ENCODE results near the gene PRIM1. TPM values are rescaled to one million over a fixed set of nuclear protein-coding genes. Genes with fewer than 3 reads are reported as not detected.

Gene PRIM1
- polyA plus RNA-seq, 1 experiment, result 5.1 TPM

DNA sequence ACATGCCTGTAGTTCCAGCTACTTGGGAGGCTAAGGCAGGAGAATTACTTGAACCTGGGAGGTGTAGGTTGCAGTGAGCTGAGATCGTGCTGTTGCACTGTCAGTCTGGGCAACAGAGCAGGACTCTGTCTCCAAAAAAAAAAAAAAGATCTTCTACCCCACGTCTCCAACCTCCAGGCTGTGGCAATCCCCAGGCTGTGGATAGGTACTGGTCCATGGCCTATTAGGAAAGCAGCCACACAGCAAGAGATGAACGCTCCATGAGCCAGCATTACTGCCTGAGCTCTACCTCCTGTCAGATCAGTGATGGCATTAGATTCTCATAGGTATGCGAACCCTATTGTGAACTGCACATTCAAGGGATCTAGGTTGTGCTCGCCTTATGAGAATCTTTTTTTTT lies 58.0 kb downstream of the PRIM1 start:
- ChIA-PET POLR2A (no interaction called here), CTCF (no interaction called here)
- Histone ChIP-seq H3K36me3 (ENCODE audit: control insufficient read depth, insufficient read depth, low read length) (no peaks in the 10 kb centered on the region), H3K4me3 (ENCODE audit: low read depth, low read length) (no peak overlapping the region), H3K27me3 (ENCODE audit: control insufficient read depth, insufficient read depth, low read length) (no peaks in the 10 kb centered on the region)
- TF ChIP-seq, protein P1, sequence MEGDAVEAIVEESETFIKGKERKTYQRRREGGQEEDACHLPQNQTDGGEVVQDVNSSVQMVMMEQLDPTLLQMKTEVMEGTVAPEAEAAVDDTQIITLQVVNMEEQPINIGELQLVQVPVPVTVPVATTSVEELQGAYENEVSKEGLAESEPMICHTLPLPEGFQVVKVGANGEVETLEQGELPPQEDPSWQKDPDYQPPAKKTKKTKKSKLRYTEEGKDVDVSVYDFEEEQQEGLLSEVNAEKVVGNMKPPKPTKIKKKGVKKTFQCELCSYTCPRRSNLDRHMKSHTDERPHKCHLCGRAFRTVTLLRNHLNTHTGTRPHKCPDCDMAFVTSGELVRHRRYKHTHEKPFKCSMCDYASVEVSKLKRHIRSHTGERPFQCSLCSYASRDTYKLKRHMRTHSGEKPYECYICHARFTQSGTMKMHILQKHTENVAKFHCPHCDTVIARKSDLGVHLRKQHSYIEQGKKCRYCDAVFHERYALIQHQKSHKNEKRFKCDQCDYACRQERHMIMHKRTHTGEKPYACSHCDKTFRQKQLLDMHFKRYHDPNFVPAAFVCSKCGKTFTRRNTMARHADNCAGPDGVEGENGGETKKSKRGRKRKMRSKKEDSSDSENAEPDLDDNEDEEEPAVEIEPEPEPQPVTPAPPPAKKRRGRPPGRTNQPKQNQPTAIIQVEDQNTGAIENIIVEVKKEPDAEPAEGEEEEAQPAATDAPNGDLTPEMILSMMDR (IDR thresholded peaks at IDR 0.05; ENCODE audit: insufficient read depth, low read depth, low read length), result no peak
- DNase-seq (ENCODE audit: low read depth), result no peak

DNA sequence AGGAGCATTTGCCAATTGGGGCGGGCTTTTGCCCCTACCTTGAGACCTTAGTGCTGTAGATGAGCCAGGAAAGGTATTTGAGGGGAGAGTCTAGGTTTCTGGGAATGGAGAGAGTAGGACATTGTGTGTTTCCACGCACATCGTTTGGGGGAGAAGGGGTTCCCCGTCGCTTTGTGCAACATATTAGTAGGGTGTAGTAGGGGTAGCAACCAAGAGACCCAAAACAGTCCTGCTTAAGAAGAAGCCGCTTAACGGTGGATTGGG lies 63.3 kb downstream of the PRIM1 start:
- Histone ChIP-seq H3K4me3 (ENCODE audit: low read depth, low read length) (peak overlapping the region; percentile 59), H3K36me3 (ENCODE audit: control insufficient read depth, insufficient read depth, low read length) (no peaks in the 10 kb centered on the region; the same call in 1 of the 2 replicates), H3K27me3 (ENCODE audit: control insufficient read depth, insufficient read depth, low read length) (no peaks in the 10 kb centered on the region)
- CTCF ChIA-PET, result interaction anchor here (0.6 to 1.5 kb wide), 4 partner anchors 11 to 52 kb away, joined by 3 to 4 read pairs (median 3); no protein-coding TSS in a partner anchor
- POLR2A ChIA-PET, result no interaction called here
- no peak for DNase-seq (ENCODE audit: low read depth)
- TF ChIP-seq, protein P1 (IDR thresholded peaks at IDR 0.05; ENCODE audit: insufficient read depth, low read depth, low read length), result no peak

DNA sequence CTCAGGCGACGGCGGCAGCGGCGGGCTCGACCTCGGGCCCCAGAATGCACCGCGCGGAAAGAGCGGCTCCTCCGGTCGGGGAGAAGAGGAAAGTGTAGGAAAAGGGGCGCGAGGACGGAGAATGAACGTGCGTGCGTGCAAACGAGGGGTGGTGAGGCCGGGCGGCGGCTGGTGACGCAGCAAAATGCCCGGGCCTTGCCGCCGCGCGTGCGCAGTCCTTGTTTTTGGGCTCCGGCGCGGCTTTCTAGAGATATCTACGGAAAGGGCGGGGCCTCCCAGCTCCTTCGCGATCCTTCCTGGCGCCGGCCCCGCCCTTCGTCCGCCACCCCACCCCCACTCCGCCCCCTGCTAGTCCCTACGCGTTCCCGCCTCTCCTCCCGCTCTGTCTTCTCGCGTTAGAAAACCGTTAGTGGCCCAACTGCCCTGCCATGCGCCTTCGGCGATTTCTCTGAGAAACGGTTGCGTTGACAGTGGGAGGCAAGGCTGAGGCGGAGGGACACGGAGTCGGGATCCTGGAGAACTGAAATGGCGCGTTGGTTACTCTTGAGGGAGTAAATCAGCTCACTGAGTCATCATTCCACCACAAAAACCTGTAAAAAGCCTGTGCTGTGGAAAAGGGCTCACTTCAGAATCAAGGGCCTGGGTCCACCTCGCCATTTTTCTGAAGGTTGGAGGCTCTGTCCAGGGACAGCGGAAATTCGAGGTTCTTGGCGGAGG lies 63.8 kb downstream of the PRIM1 start, which contains the start of gene PTGES3:
TSS of gene PTGES3 (minus strand) at position 156 of the 717 bp plus-strand sequence. CDS start 285 bp downstream, outside the sequence.
- Histone ChIP-seq H3K4me3 (ENCODE audit: low read depth, low read length) (peak within 1 kb of the TSS; percentile 73), H3K27me3 (ENCODE audit: control insufficient read depth, insufficient read depth, low read length) (no peaks in the 10 kb centered on the region), H3K36me3 (ENCODE audit: control insufficient read depth, insufficient read depth, low read length) (no peaks in the 10 kb centered on the region; the same call in 1 of the 2 replicates)
- TF ChIP-seq, protein P1 (IDR thresholded peaks at IDR 0.05; ENCODE audit: insufficient read depth, low read depth, low read length), result no peak
- ChIA-PET POLR2A (interaction anchor here (0.6 to 0.7 kb wide), 2 partner anchors 33 to 37 kb away, joined by 3 to 18 read pairs; partner anchors contain the start of gene NACA), CTCF (interaction anchor here (0.6 to 1.5 kb wide), 3 partner anchors 10 to 51 kb away, joined by 3 read pairs; no protein-coding TSS in a partner anchor)
- peak; percentile 92 for DNase-seq (ENCODE audit: low read depth)

DNA sequence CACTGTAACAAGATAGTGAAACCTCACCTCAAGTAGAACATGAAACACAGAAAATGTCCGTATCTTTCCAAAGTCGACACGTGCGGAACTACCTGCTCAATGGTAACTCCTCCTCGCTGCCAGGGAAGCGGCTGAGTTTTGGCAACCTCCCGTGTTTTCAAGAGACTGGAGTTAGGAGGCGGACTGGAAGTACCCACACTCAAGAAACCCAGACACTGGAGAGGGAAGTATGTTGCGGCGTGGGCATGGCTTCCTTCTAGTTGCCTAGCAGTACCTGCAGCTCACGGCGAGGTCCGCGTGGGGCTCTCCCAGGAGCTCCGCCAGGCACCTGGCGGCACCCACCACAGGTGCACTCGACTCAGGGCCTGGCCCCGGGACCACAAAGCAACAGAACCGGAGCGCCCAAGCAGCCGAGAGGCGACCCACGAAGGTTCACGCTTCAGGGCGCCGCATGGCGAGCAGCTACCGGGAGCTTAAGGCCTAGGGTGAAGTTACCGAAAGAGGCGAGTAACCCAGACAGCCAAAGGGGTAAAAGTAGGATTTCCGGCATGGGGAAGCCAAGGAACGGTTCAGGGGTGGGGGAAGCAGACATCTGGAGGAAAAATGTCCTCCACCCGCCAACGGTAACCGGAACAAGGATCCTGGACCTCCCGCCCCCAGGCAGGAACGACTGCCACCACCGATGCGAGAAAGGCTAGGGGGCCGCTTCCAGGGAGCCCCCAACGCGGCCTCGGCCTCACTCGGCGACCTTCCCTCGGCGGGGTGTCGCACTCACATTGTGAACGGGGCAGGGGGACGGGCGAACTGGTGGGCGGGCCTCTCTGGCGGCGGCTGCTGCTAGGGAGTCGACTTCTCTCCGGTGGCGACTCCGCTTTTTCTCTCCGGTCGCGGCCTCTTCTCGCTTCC lies 64.6 kb downstream of the PRIM1 start:
- CTCF ChIA-PET, result interaction anchor here (0.9 kb wide), 1 partner anchor 52 kb away, joined by 3 read pairs; no protein-coding TSS in a partner anchor
- no peak for DNase-seq (ENCODE audit: low read depth)
- TF ChIP-seq, protein P1 (IDR thresholded peaks at IDR 0.05; ENCODE audit: insufficient read depth, low read depth, low read length), result no peak
- Histone ChIP-seq H3K27me3 (ENCODE audit: control insufficient read depth, insufficient read depth, low read length) (no peaks in the 10 kb centered on the region), H3K36me3 (ENCODE audit: control insufficient read depth, insufficient read depth, low read length) (no peaks in the 10 kb centered on the region; the same call in 1 of the 2 replicates), H3K4me3 (ENCODE audit: low read depth, low read length) (peak overlapping the region; percentile 73)
- POLR2A ChIA-PET, result interaction anchor here (0.6 to 1.0 kb wide), 2 partner anchors 32 to 38 kb away, joined by 3 to 18 read pairs (median 3); partner anchors contain the start of gene NACA
